MV-4-11 (cell line): ENCODE data around the gene OR9K2.
"Not testable (repeated sequence)": the region's sequence is repeated elsewhere in the genome, so short reads cannot be mapped to it uniquely, and the experiment has no call there.

Experiments used
- DNase-seq: peaks from one replicate; lab custom pipeline; 2025; lab: John Stamatoyannopoulos, UW

The OR9K2 gene, protein sequence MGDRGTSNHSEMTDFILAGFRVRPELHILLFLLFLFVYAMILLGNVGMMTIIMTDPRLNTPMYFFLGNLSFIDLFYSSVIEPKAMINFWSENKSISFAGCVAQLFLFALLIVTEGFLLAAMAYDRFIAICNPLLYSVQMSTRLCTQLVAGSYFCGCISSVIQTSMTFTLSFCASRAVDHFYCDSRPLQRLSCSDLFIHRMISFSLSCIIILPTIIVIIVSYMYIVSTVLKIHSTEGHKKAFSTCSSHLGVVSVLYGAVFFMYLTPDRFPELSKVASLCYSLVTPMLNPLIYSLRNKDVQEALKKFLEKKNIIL

DNA sequence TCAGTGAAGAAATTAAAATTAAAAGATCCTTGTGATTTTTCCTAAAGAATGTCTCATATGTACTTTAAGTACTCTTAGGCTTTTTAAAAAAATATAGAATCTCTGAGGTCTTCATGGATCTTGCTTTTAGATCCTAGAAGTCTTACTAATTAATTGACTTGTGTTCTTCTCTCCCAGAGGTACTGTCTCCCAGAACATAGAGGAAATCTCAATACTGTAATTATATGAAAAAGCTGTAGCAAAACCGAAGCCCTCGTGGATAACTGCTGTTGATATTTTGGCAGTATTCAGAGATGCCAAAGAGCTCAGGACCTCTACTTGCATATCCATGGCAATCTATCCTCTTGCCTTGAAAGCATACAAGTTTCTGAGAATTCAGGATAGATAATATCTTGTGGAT is at the start of gene OR9K2:
OR9K2 (plus strand) TSS at position 301 of the 400 bp plus-strand sequence. CDS start 3,429 bp downstream, outside the sequence.
- DNase-seq: no peak

DNA sequence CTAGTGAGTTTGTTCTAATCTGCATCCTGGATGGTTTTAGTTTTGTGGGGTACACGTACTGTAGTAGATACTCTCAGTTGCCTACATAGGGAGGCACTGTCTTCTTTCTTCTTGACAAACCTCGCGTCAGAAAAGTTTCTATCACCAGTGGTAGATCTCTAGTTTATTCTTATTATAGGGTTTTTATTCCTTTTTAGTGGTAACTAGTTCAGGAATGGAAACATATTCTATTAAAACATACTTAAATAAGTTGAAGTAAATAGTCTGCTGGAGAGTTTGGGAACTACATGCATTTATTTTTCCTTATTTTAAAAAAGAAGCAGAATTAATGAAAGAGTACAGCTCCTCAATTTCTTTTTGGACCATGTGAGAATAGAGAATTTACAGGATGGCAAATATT is 33.6 kb upstream of the OR9K2 start:
- DNase-seq: no peak

DNA sequence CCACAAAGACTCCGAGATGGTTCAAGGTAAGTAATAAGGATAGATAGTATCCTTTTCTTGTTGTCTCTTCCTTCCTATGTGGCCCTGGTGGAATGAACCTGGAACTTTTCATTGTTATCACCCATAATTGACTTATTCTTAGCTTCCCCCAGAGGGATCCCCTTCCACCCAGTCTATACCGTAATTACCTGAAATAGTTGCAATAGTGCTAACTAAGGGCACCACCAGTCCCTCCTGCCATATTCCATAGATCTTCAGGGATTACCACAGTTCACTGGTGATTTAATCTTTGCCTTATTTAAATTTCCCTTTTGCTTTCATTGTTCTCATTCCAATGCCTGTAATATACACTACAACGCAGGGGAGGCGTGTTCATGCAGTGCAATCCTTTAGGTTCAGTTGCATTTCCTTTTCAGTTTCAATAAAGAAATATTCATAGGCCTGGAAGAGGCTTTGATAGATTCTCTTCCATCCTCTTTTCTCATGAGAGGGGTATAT is 13.8 kb upstream of the OR9K2 start:
- no peak for DNase-seq

DNA sequence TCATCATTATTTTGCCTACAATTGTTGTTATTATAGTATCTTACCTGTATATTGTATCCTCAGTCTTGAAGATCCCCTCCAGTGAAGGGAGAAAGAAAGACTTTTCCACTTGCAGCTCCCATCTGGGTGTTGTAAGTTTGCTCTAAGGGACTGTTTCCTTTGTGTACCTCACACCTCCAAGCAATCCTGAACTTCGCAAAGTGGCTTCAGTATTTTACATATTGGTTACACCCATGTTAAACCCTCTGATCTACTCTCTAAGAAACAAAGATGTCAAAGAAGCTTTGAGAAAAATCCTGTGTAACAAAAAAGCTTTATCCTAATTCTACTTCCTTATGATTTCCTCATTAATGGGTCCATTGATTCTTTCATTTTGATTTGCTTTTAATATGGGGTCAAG is 10.1 kb upstream of the OR9K2 start:
- DNase-seq: no peak

DNA sequence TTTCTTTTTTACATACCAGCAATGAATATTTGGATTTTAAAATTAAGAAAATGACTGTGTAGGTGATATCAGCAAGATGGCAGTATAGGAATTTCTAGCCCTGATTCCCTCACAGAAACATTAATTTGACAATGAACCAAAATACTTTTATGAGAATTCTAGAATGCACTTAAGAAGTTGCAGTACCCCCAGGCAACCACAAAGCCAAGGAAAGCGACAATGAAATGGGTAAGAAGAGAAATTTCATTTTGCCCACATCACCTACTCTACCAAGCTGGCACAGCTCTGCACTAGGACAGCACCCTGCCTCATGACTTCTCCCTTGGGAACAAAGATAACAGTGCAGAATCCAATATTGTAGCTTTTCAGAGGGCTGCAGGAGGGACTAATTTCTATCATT is 6.6 kb downstream of the OR9K2 start:
- DNase-seq: peak; percentile 0

DNA sequence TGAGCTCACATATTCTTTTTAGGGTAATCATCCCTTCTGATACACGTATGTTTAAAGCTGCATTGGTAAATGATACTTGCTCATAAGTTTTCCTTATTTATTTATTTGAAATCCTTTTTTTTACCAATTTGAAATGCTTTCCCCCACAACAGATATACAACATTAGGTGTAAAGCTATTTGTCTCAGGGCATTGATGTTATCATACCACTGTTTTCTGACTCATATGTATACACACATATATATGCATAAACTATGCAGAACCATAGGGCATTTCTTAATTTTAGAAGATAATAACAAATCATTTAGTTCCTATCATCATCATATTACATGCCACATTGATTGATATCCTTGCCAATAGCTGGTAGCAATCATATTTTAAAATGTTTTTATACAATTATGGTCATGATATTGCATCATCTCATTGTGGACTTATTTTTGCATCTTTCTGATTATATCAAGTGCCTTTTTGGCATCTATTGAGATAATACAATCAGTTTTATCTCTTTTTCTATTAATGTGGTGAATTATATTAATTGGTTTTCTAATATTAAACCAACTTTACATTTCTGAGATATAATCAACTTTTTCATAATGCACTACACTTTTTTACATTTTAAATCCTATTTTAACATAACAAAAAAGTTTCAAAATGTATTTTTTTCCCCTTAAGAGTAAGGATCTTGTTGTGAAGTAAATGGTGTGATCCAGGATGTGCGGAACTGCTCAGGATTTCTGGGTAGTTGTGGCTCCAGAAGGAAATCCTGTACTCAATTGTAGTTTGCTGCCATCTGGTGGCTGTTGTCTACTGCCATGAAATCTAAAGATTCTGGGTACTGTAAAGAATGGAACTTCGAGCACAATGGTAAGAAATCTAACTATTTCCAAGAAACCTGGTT is 16.7 kb downstream of the OR9K2 start:
- DNase-seq: peak; percentile 36

DNA sequence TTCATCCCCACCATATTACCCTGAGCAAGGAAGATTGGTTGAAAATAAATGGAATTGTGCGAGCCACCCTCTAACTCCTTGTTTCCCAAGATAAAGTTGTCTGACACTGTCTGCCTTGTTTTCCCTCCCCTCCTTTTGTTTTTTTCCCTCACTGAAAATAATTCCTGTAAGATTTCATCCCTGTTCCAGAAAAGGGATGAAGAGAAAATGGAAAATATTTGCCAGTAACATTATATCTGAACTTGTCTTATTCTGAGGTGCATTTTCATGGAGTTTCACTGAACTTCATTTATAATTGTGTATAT is 17.3 kb downstream of the OR9K2 start:
- DNase-seq: no peak

DNA sequence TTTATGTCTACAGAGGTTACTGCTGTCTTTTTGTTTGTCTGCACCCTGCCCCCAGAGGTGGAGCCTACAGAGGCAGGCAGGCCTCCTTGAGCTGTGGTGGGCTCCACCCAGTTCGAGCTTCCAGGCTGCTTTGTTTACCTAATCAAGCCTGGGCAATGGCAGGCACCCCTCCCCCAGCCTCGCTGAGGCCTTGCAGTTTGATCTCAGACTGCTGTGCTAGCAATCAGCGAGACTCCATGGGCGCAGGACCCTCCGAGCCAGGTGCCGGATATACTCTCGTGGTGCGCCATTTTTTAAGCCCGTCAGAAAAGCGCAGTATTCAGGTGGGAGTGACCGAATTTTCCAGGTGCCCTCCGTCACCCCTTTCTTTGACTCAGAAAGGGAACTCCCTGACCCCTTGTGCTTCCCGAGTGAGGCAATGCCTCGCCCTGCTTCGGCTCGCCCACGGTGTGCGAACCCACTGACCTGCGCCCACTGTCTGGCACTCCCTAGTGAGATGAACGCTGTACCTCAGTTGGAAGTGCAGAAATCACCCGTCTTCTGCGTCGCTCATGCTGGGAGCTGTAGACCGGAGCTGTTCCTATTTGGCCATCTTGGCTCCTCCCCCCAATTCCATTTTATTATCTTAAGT is 40.9 kb downstream of the OR9K2 start:
- DNase-seq: not testable (repeated sequence)

DNA sequence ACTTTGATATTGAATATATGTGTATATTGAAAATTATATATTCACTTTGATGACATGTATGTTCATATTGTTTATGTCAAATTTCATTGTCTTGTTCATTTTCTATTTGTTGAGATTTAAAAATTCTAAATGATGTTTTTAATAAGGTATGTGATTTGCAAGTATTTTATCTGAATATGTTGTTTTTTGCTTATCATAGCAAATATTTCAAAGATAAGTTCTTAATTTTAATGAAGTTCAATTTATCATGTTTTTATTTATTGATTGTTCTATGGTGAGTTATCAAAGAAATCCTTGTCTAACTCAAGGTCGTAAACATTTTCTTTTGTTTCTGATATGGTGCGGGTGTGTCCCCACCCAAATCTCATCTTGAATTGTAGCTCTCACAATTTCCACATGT is 45.2 kb downstream of the OR9K2 start:
- no peak for DNase-seq

DNA sequence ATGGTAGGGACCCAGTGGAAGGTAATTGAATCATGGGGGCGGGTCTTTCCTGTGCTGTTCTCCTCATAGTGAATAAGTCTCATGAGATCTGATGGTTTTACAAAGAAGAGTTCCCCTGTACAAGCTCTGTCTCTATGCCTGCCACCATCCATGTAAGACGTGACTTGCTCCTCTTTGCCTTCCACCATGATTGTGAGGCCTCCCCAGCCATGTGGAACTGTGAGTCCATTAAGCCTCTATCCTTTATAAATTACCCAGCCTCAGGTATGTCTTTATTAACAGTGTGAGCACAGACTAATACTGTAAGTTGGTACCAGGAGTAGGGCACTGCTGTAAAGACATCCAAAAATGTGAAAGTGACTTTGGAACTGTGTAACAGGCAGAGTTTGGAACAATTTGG is 45.6 kb downstream of the OR9K2 start:
- not testable (repeated sequence) for DNase-seq

DNA sequence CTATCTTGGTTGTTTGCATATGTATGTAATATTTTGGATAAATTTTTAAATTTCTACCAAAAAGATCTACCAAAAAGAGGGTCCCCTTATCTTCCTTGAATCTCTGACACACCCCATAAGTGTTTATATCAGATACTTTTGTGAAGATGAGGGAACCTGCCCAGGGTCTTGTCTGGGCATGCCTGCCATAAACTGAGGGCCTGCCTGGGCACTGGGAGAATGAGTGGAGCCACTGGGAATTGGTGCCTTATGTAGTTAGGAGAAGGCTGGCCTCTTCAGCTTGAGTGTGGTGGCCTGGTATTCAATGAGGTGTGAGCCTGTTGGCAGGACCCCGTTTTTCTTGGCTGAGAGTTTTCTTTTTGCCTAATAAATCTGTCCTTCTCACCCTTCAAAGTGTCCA is 46.5 kb downstream of the OR9K2 start:
- DNase-seq: no peak

DNA sequence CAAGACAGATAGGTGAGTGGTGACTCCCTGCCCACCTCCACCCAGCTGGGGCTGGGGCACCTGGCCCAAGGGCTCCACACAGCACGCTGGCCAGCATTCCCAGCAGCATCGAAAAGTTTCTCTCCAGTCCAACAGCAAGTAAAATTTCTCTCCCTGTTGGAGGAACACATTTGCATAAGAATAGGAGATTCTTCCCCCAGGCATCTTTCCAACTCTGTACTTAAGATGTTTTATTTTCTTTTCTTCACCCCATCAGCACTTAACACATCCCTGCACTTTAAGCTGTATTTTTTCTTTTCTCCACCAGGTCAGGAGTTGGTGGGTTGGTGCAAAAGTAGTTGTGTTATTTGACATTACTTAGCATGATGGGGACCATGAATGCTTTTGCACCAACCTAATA is 47.2 kb downstream of the OR9K2 start:
- DNase-seq: no peak
